Activated CD4-positive, alpha-beta T cell treated with anti-CD3 and anti-CD28 coated beads for 24 hours (primary cell): ENCODE data around the gene PAQR8.

Experiments
- DNase-seq, 2 donors: peaks; one replicate each; pipeline ENCODE4 v3.0.0-alpha.2; 2020; ENCODE audit warnings: low read depth in 2 of 2

PAQR8 gene

DNA sequence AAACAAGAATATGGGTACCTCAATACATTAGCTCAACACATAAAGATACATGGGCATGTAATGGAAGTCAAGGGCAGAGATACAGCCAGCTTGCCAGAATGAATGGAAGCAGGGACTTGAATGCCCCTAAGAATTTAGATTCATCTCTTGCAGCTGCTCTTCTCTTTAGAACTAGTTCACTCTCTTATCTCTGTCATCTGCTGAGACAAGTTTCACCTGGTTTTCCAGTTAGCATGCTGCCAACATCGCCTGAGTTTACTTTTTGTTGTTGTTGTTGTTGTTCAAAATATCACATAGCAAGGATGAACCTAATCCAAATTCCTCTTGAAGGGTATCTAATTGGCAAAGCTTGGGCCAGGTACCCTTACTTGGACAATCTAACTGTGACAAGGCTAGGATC is 14.1 kb upstream of the PAQR8 start:
- no peak for DNase-seq

DNA sequence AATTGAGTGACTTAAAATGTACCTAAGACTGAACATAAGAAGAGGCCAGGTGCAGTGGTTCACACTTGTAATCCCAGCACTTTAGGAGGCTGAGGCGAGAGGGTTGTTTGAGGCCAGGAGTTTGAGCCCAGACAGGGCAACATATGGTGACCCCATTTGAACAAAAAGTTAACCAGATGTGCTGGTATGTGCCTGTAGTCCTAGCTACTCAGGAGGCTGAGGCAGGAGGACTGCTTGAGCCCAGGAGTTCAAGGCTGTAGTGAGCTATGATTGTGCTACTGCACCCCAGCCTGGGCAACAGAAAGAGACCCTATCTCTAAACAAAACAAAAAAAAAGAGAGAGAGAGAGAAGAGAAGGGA is 10.1 kb upstream of the PAQR8 start:
- DNase-seq = no peak

DNA sequence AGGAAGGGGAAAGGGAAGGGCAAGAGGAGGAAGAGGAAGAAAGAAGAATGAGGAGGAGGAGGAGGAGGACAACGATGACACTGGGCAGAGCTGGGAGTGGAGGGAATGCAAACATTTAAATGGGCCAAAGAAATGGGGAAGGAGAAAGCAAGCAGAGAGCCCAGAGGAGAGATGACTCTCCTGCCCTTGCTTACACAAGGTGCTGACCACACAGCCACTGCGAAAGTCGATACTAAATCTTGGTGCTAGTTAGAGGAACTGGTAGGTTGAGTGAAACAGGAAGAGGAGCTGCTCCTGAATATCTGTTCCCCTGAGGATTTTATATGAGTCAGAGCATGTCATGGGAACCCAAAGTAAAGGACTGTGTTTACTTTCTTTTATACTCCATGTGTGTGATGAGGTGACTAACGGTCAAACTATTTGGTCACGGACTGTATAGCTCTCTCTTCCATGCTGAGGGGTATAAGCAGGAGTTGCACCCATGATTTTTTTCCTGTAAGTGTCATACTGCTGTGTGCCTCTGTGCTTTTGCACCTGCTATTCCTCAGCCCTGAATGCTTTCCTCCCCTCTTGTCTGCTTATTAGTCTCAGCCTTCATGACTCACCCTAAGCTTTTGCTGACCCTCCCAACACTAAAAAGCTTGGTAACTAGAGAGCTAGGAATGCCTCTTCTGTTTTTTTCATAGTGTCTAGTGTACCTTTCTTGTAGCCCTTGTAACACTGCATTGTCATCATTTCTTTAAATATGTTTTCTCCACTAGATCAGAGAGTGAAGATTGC is 9.5 kb upstream of the PAQR8 start:
- no peak for DNase-seq

DNA sequence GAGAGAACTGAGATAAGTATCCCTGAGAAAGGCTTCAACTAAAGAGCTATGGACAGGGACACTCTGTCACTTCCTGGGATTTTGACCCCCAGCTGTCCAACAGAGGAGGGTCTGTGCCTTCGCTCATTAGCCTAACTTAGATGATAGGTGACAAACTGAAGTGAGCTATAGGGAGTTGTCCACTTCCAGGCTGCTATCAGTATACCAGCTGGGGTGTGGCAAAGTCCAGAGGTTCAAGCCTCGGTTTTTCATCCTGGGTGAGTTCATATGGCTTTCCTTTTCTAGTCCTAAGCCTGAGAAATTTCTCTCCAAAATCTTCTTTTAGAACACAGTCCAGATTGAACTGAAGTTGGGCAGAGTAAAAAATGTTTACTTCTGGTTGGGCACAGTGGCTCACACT is 5.9 kb upstream of the PAQR8 start:
- no peak for DNase-seq

DNA sequence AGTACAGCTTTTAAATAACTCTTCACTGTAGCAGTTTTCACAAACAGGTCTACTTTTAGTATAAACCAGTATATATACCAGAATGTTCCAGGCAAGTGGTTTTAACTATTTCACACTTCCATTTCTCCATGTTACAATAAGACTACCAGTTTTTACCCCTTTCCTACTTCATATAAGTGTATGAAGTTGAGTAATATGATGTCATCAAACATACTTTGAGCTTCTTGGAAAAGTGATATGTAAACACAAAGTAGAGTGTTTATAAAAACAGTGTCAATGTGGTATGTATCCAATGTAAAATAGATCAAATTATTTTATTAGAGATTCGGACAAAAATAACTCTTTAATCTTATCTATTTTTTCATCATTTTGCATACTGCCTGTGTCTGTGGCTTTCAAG is 2.5 kb upstream of the PAQR8 start:
- no peak for DNase-seq

DNA sequence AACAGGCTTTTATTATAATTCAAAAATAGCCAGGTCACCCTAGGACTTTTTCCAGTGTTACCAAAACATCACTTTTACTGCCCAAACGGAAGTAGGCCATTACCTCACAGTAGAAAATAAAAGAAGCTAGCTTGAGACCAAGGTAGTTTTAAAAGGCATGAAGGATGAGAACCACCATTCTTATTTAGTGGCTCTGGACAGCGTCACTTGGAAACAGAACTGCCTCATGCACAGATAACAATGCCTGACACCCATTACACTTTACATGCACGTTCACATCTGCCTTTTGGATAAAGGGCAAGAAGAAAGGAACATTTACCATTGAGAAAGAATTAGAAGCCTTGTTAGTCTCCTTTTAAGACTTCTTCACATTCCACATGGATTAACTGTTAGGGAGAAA is 1.9 kb upstream of the PAQR8 start:
- no peak for DNase-seq

DNA sequence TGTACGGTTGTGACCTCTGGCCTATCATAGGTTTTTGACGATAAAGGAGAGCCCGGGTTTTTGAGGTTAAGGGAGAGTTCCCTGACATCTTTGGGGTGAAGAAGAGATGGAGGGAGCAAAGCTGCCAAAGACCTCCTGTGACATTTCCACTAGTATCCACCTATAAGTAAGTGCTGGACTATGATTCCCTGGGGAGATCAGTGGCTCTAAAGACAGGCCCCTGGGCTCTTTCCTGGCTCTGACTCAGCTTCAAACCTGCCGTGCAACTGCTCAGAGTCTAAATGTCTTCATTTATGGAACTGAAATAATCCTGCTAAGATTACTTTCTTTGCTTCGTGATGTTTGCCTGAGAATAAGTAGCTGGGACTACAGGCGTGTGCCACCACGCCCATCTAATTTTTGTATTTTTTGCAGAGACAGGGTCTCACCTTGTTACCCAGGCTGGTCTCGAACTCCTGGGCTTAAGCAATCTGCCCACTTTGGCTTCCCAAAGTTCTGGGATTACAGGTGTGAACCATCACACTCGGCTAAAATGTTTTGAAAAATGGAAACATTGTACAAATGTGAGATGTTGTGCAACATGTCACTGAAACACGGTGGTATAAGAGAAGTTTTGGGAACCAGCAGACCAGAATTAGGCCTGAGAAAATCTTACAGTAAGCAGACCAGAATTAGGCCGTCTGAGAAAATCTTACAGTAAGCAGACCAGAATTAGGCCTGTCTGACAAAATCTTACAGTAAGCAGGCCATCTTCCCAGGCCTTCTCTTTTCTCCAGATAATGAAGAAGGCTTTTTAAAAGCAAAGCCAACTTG is 1.1 kb upstream of the PAQR8 start:
- no peak for DNase-seq

DNA sequence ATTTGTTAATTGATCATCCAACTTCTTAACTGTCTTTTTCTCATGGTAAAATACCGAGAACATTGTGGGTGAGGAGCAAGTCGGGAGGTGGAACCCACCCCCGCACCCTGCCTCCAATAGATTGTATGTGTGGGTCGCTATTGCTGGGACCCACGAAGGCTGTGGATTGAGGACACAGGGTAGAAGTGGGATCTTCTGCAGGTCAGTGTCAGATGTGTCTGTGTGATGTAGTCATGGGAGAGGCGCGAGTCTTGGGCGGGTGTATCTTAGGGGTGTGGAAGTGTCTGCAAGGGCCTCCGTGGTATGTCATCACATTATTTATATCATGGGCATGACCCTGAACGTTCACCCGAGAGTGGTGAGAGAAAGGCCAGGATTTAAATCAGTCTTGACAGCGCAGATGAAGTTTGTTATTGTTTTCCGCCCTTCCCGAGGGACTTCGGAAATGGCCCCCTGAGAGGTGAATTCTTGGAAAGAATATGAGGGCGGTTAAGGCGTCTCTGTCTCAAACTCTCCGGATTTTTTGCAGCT is 472 bp upstream of the PAQR8 start:
- DNase-seq = no peak

DNA sequence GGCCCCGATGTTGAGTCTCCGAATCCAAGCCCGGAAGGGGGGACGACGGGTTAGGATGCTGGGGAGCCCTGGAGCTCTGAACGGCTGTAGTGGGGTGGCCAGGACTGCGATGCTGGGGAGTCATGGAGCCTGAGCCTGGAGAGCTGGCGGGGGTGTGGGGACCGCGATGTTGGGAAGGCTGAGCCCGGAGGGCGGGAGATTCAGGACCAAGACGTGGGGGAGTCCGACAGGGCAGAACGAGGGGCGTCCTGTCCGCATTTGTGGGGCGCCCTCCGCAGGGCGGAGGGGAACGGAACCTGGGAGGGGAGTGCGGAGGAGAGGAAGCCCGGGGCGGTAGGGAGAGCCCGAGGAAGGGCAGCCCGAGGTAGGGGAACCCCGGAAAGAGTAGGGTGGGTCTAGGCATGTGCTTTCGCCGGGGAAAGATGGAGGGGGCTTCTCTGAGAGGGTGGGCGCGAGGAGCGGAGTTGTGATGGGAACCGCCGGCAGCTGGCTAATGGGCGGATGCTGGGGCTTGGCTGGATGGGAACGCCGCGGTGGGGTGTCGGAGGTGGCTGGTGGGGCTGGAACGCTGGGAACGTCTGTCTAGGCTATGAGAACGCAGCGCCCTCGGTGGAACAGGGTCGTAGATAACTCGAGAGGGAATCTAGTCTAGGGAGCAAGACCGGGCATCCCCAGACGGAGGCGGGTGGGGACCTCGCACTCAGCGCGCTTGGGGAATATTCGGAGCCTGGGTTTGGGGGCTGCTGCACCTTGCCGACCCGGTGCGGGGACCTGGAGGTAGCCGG is 684 bp downstream of the PAQR8 start:
- DNase-seq = peak; percentile 18 to 30

DNA sequence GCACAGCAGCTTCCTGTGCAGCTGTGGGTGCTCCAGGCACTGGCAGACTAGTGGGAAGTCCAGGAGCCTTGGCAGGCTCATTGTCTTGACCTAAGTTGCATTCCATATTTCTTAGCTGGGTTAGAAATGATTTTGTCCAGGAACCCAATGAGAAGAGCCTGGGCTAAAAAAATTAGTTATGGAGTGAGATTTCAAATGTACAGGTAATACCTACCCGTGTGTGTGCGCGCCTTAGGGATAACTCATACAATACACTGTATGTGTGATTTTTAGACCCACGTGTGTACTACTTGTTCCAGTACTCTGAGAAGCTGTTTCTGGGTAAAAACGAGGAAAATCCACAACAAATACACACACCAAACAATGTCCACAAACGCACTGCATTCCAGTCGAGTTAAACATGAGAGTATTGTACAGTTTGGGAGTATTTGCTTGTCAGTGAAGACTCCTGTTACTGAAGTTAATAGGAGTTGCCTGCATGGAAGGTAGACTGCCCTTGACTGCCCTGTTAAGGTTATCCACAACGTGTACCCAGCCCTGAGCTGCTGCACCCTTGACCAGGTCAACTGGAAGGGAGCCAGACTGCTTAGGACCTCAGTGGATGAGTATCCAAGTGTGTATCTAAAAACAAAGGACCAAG is 1.4 kb downstream of the PAQR8 start:
- DNase-seq = no peak

DNA sequence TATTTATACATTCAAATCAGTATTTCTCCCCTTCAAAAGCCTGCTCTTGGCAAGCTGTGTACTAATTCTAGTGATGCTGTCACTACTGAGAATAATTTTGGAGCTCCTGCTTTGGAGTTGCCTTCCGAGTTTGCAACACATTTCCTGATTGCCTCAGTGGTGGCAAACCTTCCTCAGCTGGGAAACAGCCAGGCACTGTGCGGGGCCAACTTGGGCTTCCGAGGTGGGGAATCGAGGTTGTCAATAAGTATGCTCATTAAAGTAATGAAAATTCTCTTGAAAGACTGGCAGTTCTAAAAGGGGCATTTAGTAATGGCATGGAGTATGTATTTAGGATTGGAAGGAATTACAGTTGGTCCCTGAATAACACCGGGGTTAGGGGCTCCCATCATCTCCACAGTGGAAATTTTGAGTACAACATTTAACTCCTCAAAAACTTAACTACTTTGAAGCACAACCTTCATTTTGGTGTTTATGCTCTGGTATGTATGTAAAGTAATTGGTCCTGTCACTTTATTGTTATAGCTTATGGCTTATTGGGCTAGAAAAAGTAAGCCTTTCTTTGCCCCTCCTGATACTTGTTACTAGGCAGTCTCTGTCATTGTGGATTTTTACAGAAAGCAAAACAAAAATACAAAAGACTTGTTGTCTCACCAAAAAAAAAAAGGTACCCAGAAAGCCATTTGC is 2.7 kb downstream of the PAQR8 start:
- no peak for DNase-seq

DNA sequence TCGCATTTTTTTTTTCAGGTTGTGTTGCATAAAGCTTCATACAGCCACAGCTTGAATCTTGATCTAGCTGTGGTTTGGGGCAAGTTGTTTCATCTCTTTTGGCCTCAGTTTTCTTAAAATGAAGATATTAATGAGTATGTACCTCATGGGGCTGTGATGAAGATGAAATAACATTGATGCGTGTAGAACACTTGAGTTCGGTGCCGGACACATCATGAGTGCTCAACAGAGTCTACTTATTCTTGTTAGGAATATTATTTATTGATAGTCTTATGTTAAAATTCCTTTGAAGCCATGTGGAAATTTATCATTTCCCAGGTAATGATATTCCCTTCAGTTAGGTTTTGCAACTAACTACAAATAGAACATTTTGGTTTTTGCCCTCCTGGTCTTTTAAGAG is 3.4 kb downstream of the PAQR8 start:
- no peak for DNase-seq

DNA sequence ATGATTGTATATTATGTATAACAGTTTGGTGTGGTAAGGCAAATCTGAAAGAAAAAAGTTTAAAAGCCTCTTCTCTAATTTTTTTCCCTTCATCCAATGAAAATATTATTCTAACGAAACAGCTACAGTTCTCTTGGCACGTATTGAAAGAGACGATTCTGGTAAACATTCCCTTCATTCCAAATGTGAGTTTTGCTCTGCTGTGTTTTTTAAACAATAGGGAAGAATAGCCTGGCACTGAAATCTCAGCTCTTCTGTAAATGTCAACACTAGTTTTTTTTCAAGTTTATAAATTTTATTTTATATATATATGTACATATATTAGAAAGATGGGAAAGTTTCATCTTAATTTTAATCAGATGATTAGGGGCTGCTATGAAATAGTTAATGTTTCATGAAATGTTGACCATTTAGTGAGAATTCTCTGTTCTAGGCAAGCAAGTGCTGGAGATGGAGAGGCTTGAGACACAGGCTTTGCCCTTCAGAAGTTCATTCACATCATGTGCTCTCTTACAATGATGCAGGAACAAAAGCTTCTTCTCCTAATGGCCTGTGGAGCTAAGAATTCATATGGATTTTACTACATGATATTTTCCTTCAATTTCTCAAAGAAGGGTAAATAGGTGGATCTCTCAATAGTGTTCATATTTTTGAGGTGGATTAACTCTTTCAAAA is 4.1 kb downstream of the PAQR8 start:
- no peak for DNase-seq

DNA sequence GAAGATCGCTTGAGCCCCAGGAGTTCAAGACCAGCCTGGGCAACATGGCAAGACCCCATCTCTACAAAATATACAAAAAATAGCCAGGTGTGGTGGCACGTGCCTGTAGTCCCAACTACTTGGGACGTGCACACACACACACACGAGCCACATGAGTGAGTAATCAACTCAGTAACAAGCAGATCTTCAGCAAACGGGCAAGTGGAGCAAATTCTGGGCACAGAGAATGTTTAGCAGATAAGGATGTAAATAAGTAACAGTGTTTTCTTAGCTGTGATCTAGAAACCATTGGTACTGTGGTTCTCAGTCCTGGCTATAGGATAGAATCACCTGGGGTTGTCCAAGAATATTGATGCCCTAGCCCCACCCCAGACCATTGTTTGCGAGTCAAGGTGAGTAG is 6.1 kb downstream of the PAQR8 start:
- DNase-seq = no peak

DNA sequence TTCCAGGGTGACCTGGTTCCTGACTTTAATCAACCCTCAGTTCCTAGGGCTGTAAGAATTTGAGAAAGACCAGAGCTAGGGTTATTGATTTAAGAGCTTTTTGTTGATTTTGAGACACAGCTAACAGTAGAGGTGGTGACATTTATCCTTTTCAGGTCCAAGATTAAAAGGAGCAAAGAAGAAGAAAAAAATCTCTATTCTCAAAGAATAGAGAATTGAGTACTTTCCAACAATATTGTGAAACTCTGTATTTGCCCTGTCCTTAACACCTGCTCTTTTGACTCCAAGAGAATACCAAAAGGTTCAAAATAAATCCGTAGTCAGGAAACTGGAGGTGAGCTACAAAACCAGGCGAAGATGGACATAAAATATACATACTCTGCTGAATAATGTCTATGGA is 7.3 kb downstream of the PAQR8 start:
- no peak for DNase-seq

DNA sequence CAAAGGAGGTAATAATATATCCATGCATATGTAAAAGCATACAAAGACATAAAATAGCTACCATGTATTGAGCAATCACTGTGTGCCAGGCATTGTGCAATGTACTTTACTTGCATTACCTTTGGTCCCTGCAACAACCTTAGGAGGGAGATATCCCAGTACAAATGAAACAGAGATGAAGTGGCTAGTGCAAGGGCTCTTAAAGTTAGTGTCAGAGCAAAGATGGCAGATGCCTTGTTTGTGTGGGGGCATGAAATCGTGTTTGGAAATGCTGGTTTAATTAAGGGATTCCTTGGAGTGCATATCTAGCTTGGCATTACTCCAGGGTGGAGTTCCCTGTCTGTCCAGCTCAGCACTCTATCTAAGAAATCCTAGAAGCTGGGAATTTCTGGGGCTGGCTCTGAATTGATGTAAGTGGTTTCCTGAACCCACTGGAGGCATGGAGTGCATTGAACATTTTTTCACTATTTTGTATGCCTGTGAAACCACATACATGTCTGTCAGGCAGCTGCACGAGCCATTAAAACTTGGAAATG is 9.8 kb downstream of the PAQR8 start:
- DNase-seq = no peak

DNA sequence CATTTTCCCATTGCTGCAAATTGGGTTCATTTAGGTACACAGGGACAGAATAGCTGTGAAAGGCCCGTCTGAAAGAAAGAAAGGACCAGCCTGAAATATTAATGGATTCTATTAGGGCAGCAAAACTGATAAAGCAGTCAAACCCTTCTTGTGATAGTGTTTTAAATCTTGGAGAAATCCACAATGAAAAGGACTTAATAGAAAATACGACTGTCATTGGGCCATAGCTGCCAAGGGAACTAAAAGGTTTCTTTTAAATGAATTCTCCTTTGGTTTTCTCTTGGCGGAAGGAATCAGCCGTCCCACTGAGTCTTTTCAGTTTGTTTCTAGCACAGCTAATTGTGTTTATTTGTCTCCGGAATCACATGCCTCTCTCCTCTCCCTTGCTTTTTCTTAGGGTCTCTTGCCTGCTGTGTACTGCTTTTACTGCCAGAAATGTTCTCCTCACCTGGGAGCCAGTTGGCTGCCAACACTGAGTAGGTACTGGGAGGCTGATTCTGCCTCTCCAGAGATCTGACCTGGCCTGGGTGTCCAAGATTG is 11.3 kb downstream of the PAQR8 start:
- DNase-seq = no peak

DNA sequence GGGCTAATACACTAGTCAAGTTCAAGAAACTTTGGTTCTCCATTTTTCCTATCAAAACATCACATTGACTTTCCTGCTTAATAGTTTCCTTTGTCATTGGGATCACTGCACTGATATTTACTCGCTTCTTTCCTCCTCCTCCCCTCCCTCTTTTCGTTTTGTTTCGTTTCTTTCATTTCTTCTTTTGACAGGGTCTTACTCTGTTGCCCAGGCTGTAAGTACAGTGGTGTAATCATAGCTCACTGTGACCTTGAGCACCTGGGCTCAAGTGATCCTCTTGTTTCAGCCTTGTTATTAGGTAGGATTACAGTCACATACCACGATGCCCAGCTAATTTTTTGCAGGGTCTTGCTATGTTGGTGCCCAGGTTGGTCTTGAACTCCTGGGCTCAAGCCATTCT is 12.3 kb downstream of the PAQR8 start:
- DNase-seq = no peak

DNA sequence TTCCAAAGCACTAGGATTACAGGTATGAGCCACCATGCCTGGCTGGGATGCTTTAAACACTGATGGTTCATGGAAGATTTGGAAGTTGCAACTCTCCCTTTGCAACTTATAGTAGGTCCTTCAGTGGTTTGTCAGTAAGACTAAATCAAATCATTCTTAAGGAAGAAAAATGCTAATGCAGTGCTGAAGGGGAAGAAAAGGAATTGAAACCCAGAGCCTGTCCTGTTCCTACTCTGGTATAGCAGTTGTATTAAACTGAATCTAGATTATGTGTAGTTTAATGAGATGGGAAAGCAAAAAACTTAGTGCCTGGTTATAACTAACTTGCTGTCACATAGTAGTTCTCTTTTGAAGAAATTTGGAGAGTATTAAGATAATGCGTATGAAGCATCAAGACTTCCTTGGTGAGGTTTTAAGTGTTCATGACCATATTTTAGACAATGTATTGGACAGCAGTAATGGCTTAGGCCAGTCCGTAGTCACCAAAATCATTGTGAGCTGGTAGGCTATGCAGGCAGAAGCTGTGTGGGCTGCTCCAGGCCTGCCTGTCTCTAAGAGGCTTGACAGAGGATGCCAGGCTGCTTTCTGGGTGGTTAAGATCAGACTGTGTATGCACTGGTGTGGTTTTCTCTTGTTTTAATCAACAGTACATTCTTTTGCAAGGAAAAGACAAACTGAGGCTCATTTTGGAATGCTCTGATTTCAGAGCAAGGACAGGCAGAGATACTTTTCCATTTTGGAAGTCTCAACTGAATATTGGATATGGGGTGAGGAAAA is 14.0 kb downstream of the PAQR8 start:
- DNase-seq = no peak
